ENCODE data around the gene MOB3C.

The MOB3C gene

DNA sequence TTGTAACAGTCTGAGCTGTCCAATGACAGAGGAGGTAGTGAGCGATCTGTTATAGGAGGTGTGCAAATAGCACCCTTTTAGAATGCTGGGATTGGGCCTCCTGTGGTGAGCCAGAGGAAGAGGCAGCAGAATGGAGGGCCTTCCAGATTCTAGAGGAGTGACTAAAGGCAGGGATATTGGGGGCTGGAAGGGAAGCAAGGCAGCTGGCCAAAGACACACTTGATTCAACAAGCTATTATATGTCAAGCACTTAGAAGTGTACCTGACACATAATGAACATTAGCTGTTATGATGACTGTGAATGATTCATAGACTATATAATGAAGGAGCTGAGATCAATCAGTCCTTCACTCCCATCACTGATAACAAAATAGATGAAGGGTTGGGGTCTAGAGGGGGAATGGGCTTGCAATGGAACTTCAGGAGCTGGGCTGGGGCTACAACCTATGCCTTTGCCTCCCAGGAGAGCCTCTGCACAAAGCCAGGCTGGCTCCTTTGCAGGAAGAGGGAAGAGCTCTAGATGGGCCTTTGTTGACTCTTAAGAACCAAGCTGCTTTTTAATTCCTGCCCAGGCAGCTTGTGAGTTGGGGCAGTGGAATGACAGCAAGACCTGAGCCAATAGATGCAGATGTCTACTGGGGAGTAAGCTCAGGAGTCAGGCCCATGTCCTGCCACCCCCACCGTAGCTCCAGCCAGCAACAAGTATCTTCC, 10.2 kb downstream of the MOB3C start:
- DNase-seq (ENCODE audit: low spot score), result no peak

DNA sequence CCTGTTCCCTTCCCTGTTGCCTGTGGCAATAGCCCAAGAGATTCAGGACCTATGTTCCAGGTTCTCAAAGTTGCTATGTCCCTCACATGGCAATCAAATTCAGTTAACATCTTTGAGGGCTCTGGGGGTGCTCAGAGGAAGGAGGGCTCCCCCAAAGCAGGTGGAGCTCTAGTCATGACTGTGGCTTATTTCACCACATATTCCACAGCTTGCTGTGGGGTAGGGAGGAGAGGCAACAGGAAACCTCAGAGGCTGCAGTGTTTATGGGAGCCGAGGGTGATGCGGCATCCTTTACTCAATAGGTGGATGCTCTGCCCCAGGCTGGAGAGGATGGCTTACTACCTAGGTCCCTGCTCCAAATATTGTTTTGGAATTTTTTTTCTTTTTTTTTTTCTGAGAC, 11.4 kb downstream of the MOB3C start:
- DNase-seq (ENCODE audit: low spot score), result no peak

DNA sequence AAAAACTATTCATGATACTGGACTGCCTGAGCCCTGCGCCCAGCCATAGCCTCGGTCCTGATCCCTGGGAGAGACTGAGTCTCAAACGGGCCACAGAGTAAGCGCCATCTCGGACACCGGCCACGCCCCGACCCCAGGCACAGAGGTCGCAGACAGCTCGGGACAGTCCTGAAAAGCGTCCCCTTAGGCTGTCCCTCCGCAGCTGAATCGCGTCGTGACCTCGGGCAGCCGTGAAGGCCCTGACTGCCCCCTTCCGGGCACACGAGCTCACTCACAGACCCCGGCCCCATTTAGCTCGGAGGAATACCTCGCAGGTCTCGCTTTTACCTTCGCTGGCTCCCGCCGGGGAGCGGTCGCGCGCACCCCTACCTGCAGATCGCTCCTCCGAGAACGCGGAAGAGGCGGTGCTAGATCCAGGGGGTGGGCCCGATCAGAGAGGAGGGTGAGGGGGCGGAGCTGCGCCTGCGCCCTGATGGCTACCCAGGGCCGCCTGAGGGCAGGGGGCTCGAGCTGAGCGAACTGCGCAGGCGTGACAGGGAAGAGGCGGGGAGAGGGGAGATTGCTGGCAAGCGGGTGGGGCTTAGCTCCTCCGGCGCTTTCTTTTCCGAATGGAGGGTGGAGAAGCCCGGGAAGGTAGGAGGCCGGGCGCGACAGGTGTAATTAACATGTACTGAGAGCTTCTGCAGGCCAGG, 12.6 kb downstream of the MOB3C start, which contains the start of gene MKNK1:
MKNK1 (minus strand) TSS at position 411 of the 692 bp plus-strand sequence. CDS start 20,941 bp downstream, outside the sequence.
- peak; percentile 89 for DNase-seq (ENCODE audit: low spot score)

DNA sequence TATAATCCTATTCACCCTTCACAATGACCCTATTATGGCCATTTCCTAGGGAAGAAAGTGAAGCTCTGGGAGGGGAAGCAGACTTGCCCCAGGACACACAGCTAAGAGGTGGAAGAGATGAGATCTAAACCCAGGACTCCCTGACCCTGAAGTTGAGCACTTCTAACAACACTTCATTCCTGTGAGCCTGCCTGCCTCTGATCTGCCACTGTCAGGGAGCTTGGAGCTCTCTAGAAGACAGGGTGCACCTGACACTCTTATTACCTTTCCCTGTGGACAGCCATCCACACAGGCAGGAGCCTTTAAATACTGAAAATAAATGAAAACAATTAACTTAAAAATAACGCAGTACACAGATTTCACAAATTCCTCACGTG, 13.1 kb downstream of the MOB3C start:
- no peak for DNase-seq (ENCODE audit: low spot score)

DNA sequence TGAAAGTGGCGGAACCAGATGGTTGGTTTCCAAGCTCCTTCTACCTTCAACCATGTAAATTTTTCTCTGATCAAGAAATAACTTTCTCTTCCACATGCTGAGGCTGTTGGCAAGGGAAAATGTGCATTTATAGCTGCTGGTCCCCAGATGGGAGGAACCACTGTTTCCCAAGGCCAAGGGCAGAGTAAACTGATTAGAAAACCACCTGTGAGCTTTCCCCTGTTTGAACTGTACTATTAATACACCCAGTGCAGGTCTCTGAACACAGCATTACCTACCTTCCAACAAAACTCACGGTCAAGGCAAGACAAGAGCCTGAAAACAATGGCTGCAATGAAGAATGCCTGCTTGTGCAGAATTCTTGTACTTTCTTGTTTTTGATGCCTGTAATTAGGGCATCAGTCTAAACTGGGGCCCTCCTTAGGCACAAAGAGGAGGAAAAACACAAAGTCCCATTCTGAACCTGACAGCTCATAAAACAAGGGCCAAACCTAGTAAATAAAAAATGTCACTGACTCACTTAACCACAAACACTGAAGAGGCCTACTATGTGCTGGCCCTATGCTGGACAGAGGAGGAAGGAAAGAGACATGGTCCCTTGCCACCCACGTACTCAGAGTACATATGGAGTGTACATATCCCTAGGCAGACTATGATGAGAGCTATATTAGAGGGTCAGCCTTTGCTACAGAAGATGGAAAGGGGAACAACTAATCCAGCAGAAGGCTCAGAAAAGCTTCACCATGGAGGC, 15.2 kb downstream of the MOB3C start:
- DNase-seq (ENCODE audit: low spot score), result no peak

DNA sequence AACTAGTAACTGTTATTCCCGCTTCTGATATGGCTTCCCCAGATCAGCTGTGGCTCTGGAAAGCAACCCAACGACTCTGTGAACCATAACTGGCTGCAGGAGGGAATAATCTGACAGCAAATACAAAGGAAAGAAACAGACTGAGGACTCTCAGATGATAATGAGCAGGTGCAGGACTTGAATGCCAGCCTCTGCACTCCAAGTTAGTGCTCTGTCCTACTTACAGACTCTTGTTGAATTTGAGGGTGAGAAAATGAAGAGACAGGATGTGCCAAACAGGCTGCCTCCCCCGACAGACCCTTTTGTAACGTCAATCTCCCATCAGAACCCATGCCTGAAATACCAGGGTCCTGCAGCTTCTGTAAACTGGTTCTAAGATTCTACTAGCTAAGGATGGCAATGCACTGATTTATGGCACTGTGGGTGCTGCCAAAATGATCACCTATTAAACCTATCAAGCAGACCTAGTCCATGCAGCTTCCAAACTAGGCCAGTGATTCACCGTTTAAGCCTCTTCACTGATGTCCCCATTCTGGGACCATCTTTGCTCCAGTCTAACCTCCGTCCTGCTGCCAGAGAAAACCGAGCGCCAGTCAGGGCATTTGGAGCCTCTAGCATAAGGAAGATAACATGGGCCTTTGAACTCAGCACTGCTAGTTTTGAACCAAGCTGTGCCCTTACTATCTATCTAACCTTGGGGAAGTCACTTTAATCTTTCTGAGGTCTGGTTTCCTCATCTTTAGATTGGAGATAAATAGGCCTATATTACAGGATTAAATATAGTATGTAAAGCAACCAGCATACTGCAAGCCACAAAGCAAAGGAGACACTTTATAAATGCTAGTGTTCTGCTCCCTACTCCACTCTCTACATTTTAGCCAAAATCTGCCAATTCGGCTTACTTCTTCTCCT, 17.3 kb downstream of the MOB3C start:
- no peak for DNase-seq (ENCODE audit: low spot score)

DNA sequence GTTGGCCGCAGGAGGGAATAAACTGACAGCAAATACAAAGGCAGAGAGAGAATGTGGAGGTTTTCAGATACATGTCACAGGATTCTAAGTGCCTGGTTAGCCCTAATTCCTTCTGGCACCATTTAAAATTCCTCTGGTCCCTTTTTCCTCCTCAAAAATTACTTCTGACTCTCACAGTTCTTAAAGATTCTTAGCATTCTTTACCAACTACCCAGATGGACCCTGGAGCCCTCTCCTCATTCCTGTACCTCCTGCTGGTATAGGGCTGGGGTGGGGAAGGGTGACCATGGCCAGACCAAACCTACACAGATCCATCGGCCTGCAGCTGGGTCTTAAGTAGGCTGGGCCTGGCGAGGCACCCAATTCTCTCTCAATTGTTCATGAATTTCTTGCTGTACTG, 19.8 kb downstream of the MOB3C start:
- no peak for DNase-seq (ENCODE audit: low spot score)

DNA sequence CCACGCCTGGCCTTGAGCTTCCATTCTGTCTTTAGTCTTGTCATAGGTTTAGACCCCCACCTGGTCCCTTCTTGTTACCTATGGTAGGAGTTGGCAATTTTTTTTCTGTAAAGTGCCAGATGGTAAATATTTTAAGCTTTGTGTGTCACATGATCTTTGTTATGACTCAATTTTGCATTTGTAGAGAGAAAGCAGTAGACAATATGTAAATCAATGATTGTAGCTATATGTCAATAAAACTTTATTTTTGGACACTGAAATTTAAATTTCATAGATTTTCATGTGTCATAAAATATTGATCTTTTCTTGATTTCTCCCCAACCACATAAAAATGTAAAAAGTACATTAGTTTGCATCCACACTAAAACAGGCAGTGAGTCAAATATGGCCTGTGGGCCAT, 20.6 kb downstream of the MOB3C start:
- no peak for DNase-seq (ENCODE audit: low spot score)

DNA sequence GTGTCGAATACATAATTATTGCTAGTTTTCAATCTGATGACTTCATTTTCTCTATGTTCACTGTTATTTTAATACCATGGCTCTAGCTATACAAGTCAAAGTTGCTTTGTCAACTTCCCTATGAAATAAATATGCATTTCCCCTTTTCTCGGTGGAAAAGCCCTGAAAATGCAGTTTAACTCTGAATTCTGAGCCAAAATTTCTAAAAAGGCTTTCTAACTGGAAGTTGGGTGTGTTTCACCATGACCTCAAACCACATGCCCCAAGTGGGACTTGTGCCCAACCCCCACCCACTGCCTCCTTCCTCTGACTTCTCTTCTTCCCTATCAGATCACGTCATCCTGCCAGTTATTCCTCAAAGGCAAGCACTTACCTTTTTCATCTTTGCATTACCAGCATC, 21.5 kb downstream of the MOB3C start:
- no peak for DNase-seq (ENCODE audit: low spot score)

DNA sequence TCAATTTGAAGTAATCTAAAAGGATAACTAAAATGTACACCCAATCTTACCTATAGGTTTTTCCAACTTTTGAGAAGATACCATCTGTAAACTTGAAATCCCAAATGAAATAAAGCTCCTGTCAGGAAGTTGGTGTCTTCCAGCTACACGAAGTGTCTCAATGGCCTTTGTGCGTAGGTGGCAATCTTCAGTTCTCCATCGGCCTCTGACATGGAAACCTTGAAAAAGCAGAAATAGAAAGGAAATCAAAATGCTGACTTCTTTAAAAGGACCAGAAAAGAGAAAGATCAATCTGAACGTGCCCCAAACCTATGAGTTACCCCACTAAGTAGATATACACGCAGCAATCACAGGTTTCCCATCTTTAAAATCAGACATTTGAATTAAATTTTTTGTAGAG, 22.5 kb downstream of the MOB3C start:
- no peak for DNase-seq (ENCODE audit: low spot score)

DNA sequence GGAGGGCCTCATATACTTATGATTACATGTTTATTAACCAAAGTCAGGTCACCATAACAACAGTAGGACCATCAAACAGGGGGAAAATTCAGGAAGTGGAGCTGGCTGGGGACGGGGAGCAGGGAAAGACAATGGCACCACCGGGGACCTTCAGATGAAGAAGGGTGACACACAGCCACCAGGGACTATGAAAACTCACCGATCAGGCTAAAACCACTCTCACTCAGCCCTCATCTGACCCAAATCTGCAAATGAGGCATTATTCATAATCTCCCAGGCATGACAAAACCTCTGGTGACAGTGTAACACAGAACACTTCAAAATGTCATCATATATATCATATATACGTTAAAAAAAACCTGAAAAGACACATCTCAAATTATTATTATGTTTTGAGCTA, 23.8 kb downstream of the MOB3C start:
- no peak for DNase-seq (ENCODE audit: low spot score)

DNA sequence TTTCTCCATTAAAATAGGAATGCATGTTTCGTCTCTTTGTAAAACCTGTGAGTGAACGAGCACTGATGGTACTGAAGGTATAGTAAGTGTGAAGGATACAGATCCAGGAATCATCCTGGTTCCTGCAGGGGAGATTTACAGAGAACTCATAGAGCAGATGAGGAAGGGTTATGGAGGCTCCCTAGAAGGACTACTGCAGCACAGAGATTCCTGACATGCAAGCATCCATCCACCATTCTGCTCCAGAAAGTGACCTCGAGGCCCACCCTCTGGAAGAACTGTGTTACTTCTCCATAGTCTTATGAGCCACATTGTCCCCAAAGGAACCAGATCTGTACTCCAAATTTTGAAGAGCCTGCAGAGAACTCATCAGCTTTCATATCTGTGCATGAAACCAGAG, 27.1 kb downstream of the MOB3C start:
- no peak for DNase-seq (ENCODE audit: low spot score)

DNA sequence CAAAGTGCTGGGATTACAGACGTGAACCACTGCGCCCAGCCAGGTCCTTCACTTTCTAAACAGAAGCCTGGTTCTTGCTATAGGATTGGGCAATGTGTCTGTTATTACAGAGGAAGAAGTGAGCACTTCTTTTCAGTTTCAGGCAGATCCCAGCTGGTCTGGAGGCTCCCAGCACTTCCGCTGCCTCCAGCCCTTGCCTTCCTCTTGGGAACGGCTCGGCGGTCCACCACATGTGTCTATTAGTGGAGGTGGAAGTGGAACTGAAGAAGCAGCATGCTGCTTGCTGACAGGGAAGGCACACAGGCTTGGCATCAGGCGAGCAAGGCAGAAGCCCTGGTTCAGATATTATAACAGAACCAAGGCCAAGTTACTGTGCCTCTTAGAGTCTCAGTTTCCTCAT, 29.5 kb downstream of the MOB3C start:
- DNase-seq (ENCODE audit: low spot score), result no peak

DNA sequence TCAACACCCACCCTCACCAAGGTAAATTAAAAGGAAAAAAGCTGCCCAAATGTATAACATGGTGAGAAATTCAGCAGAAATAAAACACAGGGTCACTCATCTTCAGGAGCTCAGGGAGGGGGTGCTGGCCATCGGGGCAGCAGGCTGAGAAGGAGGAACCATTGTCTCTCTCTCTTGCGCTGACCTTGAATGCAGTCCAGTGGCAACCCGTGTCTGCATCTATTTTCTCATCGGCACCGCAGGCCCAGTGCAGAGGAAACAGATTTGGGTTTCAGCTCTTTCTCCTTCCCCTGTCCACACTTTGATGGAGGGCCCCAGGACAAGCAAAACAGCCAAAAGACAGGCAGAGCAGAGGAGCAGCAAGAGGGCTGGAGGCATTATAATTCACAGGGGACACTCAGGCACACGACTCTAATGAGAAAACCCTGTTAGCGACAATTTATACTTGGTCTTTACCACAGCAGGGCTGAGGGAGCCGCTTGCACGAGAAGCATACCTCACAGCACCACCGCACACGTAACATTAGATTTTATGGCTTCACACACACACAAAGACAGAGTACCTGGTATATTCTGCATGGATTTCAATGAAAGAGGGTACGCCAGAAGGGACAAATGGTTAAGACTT, 31.2 kb downstream of the MOB3C start:
- no peak for DNase-seq (ENCODE audit: low spot score)

DNA sequence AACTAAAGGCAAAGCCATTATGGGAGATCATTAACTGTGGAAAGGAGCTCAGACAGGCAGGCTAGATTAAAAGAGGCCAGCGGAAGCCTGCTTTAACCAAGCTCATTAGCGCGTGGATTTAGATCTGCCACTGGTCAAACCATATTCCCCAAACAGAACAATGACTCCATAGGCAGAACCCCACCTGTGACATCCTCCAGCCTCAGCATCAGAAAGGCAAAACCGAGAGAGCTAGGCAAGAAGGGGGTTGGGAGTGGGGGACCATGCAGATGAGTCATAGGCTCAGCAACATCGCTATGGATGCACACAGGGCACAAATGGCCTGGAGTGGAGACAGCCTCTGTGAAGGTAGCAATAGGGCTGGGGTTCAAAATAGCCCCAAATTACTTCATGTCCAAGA, 33.1 kb downstream of the MOB3C start:
- DNase-seq (ENCODE audit: low spot score), result no peak

DNA sequence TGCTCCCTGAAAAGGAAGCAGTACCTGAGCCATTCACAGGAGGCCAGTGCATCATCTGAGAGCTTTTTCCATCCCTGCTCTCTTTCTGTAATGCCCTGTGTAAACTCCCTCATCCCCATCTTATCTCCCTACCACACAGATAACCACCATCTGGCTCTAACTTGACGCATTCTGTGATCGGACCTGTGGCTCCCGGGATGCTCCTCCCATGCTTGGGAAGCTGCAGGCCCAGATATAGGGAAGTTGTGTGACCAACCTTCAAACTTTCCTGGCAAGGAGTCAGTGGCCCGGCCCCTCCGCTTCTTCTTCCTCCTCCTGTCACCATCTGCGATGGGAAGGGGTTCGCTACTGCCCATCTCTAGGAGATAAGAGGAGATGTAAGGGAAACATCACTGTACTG, 33.6 kb downstream of the MOB3C start:
- DNase-seq (ENCODE audit: low spot score), result no peak

DNA sequence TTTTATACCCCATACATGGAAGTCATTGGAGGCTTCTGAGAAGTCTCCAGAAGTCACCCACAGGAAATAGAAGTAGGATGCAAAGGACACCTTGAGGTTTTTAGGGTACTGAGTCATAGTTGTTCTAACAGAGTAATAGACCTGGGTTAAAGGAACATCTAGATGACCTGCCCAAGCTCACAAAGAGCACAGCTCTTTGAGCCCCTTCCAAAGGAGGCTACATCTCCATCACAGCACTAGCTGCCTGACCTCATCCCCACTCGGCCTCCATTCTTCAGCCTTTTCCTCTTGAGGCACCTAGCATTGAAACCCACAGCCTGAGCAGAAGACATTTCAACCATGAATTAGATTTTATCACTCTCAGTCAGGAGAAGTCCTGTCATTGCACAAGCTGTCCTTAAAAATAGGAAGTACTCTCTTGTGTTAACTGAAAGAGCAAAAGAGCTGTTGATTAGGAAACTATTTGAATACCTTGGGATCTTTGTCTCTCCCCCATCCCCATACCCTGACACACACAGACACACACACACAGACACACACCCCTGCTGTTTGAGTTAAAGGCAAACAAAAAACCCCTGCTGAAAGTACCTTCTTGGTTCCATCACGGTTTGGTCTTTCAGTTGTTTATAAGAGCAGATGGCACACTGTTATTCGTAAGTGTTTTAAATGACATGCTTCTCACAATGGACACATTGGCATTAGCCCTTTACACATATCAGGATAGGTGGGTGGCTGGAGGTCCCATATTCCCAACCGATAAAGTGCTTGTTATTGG, 34.7 kb downstream of the MOB3C start:
- DNase-seq (ENCODE audit: low spot score), result no peak

DNA sequence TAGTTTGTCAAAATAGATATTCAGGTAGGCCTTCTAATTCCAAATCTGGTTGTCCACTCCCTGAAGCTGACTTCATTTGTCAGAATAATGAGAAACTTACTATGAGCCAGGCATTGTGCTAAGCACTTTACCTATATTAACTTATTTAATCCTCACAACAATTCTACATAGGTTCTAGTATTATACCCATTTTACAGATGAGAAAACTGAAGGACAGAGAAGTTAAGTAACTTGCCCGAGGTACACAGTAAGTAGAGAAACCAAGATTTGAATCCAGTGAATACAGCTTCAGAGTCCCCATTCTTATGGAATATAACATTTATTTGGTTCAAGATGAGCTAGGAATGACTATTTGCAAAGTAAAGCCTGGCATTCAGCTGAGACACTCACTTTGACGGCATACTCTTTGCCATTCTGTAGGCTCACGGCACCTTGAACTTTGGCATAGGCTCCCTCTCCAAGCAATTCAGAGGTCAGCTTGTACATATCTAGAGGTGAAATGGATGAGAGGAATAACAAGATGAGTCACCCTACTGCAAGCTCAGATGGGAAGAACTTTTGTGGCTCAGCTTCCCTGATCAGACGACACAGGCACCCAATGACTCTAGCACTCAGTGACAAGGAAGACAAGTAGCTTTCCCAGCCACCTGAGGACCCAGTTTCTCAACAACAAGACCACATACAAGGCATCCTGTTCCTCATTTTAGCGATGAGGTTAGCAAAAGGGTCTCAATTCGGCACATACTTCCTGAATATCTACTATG, 36.3 kb downstream of the MOB3C start:
- no peak for DNase-seq (ENCODE audit: low spot score)

DNA sequence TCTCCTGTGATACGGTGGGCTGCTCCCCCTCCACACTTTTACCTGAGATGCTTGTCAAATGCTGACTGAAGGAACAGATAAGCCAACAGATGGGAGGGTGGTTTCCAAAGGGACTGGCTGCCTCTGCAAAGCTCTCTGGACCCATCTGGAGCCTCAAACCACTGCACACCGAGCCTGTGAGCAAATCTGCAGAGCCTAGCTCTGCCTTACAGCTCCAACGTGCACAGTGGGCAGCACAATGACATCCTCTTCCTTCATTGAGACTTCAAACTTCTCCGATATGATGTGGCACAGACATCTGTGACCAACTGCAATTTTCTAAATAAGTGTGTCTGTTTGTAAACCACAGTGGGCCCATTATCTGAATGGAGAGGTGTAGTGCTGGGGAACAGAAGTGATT, 38.9 kb downstream of the MOB3C start:
- DNase-seq (ENCODE audit: low spot score), result no peak

DNA sequence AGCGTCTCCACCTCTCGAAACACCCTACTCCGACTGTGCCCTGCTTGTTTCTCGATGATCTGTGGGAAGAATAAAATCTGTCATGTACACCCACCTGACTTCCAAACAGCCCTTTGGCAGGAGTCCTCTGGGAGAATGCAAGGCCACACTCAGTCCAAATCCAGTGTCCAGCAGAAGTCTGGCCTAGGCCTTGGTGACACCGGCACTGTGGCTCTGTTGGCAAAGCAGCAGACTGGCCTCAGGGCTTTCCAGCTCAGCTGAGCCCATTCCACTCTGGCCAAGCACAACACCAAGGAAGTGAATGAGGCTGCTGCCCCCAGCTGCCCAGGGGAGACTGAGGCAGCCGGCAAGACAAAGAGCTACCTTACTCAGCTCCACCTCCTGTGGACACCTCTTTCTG, 40.0 kb downstream of the MOB3C start:
- no peak for DNase-seq (ENCODE audit: low spot score)

Measured in SW480 (cell line).